Measurements from ENCODE around the gene SYNE4. TPM values are rescaled to one million over a fixed set of nuclear protein-coding genes. Genes with fewer than 3 reads are reported as not detected.

SYNE4 gene
- polyA plus RNA-seq, 1 donor from 2014 or later = 0.19 TPM

DNA sequence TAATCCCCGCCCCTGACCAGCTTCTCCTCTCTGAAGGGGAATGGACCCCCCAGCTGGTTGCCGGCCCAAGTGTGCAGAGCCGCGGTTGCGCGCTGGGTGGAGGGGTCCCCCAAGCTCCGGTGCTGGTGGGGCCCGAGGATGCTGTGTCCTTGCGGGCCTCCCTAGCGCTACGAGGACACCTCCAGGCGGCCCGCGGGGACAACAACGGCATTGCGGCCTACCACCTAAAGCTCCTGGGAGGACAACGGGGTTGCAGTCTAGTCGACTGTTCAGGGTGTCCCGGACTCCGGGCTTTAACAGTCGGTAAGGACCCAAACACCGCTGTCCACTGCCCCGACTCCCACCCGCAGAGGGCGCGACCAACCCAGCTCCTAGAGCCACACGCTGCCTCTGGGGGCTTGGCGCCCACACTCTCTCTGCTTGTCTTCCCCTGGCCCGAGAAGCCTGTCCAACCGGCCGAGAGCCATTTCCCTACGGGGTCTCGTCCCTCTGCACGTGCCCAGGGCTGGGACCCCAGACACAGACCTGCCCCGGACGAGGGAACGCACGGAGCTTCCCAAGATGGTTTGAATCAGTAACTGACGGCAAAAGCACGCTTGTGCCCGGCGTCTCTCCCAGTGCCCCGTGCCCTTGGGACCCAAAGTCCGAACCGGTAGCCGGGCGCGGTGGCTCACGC, 14.6 kb downstream of the SYNE4 start:
- H3K79me2 ChIP-seq (replicated peaks; ENCODE audit: insufficient read depth, low read length) = peaks cover 13% of the 10 kb centered on the region
- no peaks in the 10 kb centered on the region for H3F3A ChIP-seq (ENCODE audit: insufficient read depth, low read length, poor library complexity, severe bottlenecking)
- H3K4me2 ChIP-seq (ENCODE audit: low read length) = no peak overlapping the region
- H3K4me3 ChIP-seq (ENCODE audit: low read length) = no peak overlapping the region
- H3K9me3 ChIP-seq (ENCODE audit: low read length) = no peaks in the 10 kb centered on the region
- H3K27ac ChIP-seq (ENCODE audit: low read length) = no peak overlapping the region
- no peak overlapping the region for H2AFZ ChIP-seq (ENCODE audit: low read depth, low read length)
- no peaks in the 10 kb centered on the region for H3K27me3 ChIP-seq (ENCODE audit: insufficient read depth, low read depth, low read length)
- H3K9ac ChIP-seq (ENCODE audit: low read length) = no peak overlapping the region
- TF ChIP-seq MXI1 (conservative IDR thresholded peaks at IDR 0.05; ENCODE audit: poor library complexity, severe bottlenecking) = no peak
- TF ChIP-seq TAF1 (IDR thresholded peaks at IDR 0.05; ENCODE audit: low read depth) = no peak
- TF ChIP-seq SMC3 (conservative IDR thresholded peaks at IDR 0.05; ENCODE audit: poor library complexity) = no peak
- no peak for TF ChIP-seq REST (IDR thresholded peaks at IDR 0.05; ENCODE audit: borderline replicate concordance)
- no peak for TF ChIP-seq RAD21 (conservative IDR thresholded peaks at IDR 0.05)
- no peak for TF ChIP-seq EP300 (conservative IDR thresholded peaks at IDR 0.05; ENCODE audit: poor library complexity, severe bottlenecking)
- no peak for TF ChIP-seq POLR2AphosphoS5 (IDR thresholded peaks at IDR 0.05)
- TF ChIP-seq, protein P1, sequence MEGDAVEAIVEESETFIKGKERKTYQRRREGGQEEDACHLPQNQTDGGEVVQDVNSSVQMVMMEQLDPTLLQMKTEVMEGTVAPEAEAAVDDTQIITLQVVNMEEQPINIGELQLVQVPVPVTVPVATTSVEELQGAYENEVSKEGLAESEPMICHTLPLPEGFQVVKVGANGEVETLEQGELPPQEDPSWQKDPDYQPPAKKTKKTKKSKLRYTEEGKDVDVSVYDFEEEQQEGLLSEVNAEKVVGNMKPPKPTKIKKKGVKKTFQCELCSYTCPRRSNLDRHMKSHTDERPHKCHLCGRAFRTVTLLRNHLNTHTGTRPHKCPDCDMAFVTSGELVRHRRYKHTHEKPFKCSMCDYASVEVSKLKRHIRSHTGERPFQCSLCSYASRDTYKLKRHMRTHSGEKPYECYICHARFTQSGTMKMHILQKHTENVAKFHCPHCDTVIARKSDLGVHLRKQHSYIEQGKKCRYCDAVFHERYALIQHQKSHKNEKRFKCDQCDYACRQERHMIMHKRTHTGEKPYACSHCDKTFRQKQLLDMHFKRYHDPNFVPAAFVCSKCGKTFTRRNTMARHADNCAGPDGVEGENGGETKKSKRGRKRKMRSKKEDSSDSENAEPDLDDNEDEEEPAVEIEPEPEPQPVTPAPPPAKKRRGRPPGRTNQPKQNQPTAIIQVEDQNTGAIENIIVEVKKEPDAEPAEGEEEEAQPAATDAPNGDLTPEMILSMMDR (IDR thresholded peaks at IDR 0.05; ENCODE audit: poor library complexity, severe bottlenecking) = no peak
- no peak for TF ChIP-seq EZH2 (IDR thresholded peaks at IDR 0.05; ENCODE audit: borderline replicate concordance, insufficient read depth, low read length, poor library complexity, severe bottlenecking)
- no peaks in the 10 kb centered on the region for H3K36me3 ChIP-seq (ENCODE audit: insufficient read depth, low read length)
- no peaks in the 10 kb centered on the region for H4K20me1 ChIP-seq (ENCODE audit: insufficient read depth)
- no peaks in the 10 kb centered on the region for H3K9me2 ChIP-seq (ENCODE audit: insufficient read depth, low read length)

GRCh38 chr19:35992907-35993765, 15.5 kb downstream of the SYNE4 start:
- Histone ChIP-seq H3K9ac (ENCODE audit: low read length) (no peak overlapping the region), H3F3A (ENCODE audit: insufficient read depth, low read length, poor library complexity, severe bottlenecking) (no peaks in the 10 kb centered on the region), H3K27ac (ENCODE audit: low read length) (no peak overlapping the region), H3K79me2 (replicated peaks; ENCODE audit: insufficient read depth, low read length) (peaks cover 13% of the 10 kb centered on the region), H3K4me3 (ENCODE audit: low read length) (no peak overlapping the region), H3K9me3 (ENCODE audit: low read length) (no peaks in the 10 kb centered on the region), H3K36me3 (ENCODE audit: insufficient read depth, low read length) (no peaks in the 10 kb centered on the region), H2AFZ (ENCODE audit: low read depth, low read length) (no peak overlapping the region), H3K9me2 (ENCODE audit: insufficient read depth, low read length) (no peaks in the 10 kb centered on the region), H3K4me2 (ENCODE audit: low read length) (no peak overlapping the region), H4K20me1 (ENCODE audit: insufficient read depth) (no peaks in the 10 kb centered on the region), H3K27me3 (ENCODE audit: insufficient read depth, low read depth, low read length) (no peaks in the 10 kb centered on the region)
- TF ChIP-seq EP300 (conservative IDR thresholded peaks at IDR 0.05; ENCODE audit: poor library complexity, severe bottlenecking) (no peak), POLR2AphosphoS5 (IDR thresholded peaks at IDR 0.05) (no peak), SMC3 (conservative IDR thresholded peaks at IDR 0.05; ENCODE audit: poor library complexity) (no peak), TAF1 (IDR thresholded peaks at IDR 0.05; ENCODE audit: low read depth) (no peak), RAD21 (conservative IDR thresholded peaks at IDR 0.05) (no peak), REST (IDR thresholded peaks at IDR 0.05; ENCODE audit: borderline replicate concordance) (no peak), EZH2 (IDR thresholded peaks at IDR 0.05; ENCODE audit: borderline replicate concordance, insufficient read depth, low read length, poor library complexity, severe bottlenecking) (no peak), MXI1 (conservative IDR thresholded peaks at IDR 0.05; ENCODE audit: poor library complexity, severe bottlenecking) (no peak)
- TF ChIP-seq, protein P1 (IDR thresholded peaks at IDR 0.05; ENCODE audit: poor library complexity, severe bottlenecking) = no peak

Measured in neural cell (in vitro differentiated cells).